Fibroblast of lung (primary cell): Measurements from ENCODE around the gene ZNF740.

ENCODE experiments used
- CTCF ChIP-seq, 2 donors: IDR thresholded peaks in 1 of 2; conservative IDR thresholded peaks in 1 of 2; 1 replicate in 1 of 2; 2 replicates in 1 of 2; pipeline ENCODE4 v1.5.1; 2011 to 2012; ENCODE audit warnings: low read length in 2 of 2, control low read depth in 1 of 2, inconsistent platforms in 1 of 2, low read depth in 1 of 2, mild to moderate bottlenecking in 1 of 2
- EZH2 ChIP-seq: IDR thresholded peaks from 2 replicates; pipeline ENCODE4 v1.5.1; 2012; ENCODE audit warnings: low read length, control low read depth, mild to moderate bottlenecking; ENCODE audit errors: missing control alignments

DNA sequence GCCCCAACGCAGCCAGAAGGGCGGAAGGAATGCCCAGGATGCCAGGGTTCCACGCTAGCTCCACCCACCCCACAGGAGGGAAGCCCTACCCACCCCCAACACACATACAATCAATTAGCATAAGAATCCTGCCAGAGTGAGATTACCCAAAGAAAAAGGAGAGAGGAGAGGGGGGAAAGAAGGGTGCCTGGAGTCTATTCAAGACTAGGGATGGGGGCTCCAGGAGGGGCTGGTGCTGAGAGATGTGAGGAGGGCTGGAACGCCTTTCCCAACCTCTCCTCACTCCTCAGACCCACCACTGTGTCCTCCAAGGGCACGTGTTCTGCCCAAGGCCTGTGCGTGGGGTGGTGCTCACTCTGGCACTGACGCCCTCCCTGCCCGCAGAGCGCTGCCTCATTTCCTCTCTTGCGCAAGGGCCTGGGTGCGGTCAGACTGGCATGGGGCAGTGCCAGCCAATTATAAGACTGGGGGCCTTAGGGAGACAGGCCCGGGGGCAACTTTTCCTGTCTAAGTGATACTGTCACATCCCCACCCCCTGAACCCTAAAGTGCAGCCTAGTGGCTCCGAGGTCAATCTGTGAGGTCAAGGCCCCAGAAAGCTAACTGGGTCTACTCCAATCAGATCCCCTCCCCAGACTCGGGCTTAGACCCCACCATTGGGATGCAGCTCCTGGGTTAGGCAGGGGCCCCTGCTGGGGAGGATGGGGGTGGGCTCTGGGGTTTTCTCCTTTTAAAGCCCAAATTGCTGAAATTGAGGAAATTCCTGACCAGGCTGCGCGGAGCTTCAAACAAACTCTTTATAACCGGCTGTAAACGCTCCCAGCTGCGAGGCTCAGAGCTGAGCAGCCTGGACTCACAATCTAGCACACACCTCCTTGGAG, 36.8 kb downstream of the ZNF740 start:
- TF ChIP-seq CTCF (conservative IDR thresholded peaks at IDR 0.05 in 1 of 2, IDR thresholded peaks at IDR 0.05 in 1 of 2; ENCODE audit: low read depth in 1 of 2, low read length in 2 of 2) (no peak), EZH2 (no peak)
